A549 (cell line): ENCODE results near the gene UPF3B. TPM values are rescaled to one million over a fixed set of nuclear protein-coding genes. Genes with fewer than 3 reads are reported as not detected.
A peak's percentile ranks its signal among the peaks of the same experiment; 100 is the strongest.

Source experiments
- ATAC-seq, 2 experiments: fragments of 200-7000 bp in 1 of 2; fragments of >200 bp in 1 of 2; cut with Nextera tagmentation in 1 of 2; cut with Tn5 transposase in 1 of 2; 3 replicates each; pipeline versions ENCODE4 v1.8.0 to v1.9.1; 2018 to 2020; ENCODE audit warnings: mild to moderate bottlenecking in 1 of 2, moderate library complexity in 1 of 2
- CTCF ChIA-PET: fragments of 300-600 bp; sonication (Branson Sonifier 250); formaldehyde crosslinking; extraction: SDS; loops from one replicate; lab custom pipeline; 2021; ENCODE audit warnings: antibody characterized with exemption, inconsistent platforms; lab: Yijun Ruan, JAX
- POLR2A ChIA-PET: fragments of 350-600 bp; formaldehyde crosslinking; extraction: SDS; loops from one replicate; lab custom pipeline; 2021; ENCODE audit warnings: antibody characterized with exemption, inconsistent platforms; lab: Yijun Ruan, JAX
- DNase-seq, 2 experiments: peaks; one replicate each; pipeline versions ENCODE4 v3.0.0 to v3.0.0-alpha.2; 2011 to 2016; ENCODE audit warnings: low read depth in 1 of 2, low spot score in 1 of 2
- FAIRE-seq: peaks from 2 replicates; lab custom pipeline; 2011; peaks lifted over from hg19 to GRCh38; lab: Jason Lieb, UNC
- H3K27ac ChIP-seq, 2 experiments: fragments of >200 bp; sonication (Bioruptor Twin); formaldehyde crosslinking; 3 replicates each; pipeline ENCODE4 v1.5.1; 2016 to 2017
- H3K4me1 ChIP-seq: fragments of >200 bp; sonication (Bioruptor Twin); formaldehyde crosslinking; 3 replicates; pipeline ENCODE4 v1.6.1; 2016
- H3K4me2 ChIP-seq: fragments of >200 bp; sonication (Bioruptor Twin); formaldehyde crosslinking; 3 replicates; pipeline ENCODE4 v1.6.1; 2016
- H3K4me3 ChIP-seq: fragments of >200 bp; sonication (Bioruptor Twin); formaldehyde crosslinking; 3 replicates; pipeline ENCODE4 v1.5.1; 2016
- H3K9me3 ChIP-seq: fragments of >200 bp; sonication (Bioruptor Twin); formaldehyde crosslinking; 3 replicates; pipeline ENCODE4 v1.6.1; 2016
- CBX8 ChIP-seq: fragments of 200-600 bp; sonication (generic); IDR thresholded peaks from 2 replicates; pipeline ENCODE4 v1.6.1; 2016
- CEBPB ChIP-seq, 2 experiments: fragments of >200 bp in 1 of 2; sonication (Bioruptor Twin) in 1 of 2; formaldehyde crosslinking in 1 of 2; IDR thresholded peaks; 2 replicates each; pipeline ENCODE4 v1.6.1; 2012 to 2016
- CHD2 ChIP-seq: fragments of 150-350 bp; IDR thresholded peaks from 2 replicates; pipeline ENCODE4 v1.6.1; 2014; ENCODE audit warnings: low read length; ENCODE audit not compliant: partially characterized antibody
- ESRRA ChIP-seq: fragments of 150-350 bp; IDR thresholded peaks from 2 replicates; pipeline ENCODE4 v1.6.1; 2014; ENCODE audit warnings: mild to moderate bottlenecking, low read length, borderline replicate concordance
- FOSB ChIP-seq: fragments of 250-450 bp; sonication (Bioruptor Pico); IDR thresholded peaks from 2 replicates; pipeline ENCODE4 v1.5.0; 2020; ENCODE audit warnings: mild to moderate bottlenecking, moderate library complexity
- FOSL2 ChIP-seq, 2 experiments: fragments of 450-650 bp in 1 of 2; fragments of >200 bp in 1 of 2; sonication (Bioruptor Twin) in 1 of 2; formaldehyde crosslinking; IDR thresholded peaks; 2 replicates each; pipeline versions ENCODE4 v1.5.0 to v1.6.1; 2016 to 2020; ENCODE audit warnings: mild to moderate bottlenecking in 1 of 2, moderate library complexity in 1 of 2
- HDAC2 ChIP-seq: fragments of 200-600 bp; sonication (generic); IDR thresholded peaks from 2 replicates; pipeline ENCODE4 v1.6.1; 2016
- HEYL ChIP-seq: fragments of 250-450 bp; sonication (Bioruptor Pico); IDR thresholded peaks from 2 replicates; pipeline ENCODE4 v1.8.0; 2021; ENCODE audit warnings: mild to moderate bottlenecking, moderate library complexity
- HOXB13 ChIP-seq: fragments of 250-450 bp; sonication (Bioruptor Pico); IDR thresholded peaks from 2 replicates; pipeline ENCODE4 v1.5.0; 2020; ENCODE audit warnings: low read depth, mild to moderate bottlenecking, moderate library complexity
- JUNB ChIP-seq: fragments of >200 bp; sonication (Bioruptor Twin); formaldehyde crosslinking; IDR thresholded peaks from 2 replicates; pipeline ENCODE4 v1.6.1; 2016
- KDM5A ChIP-seq: fragments of 200-600 bp; sonication (generic); IDR thresholded peaks from 2 replicates; pipeline ENCODE4 v1.6.1; 2016; ENCODE audit warnings: antibody characterized with exemption, mild to moderate bottlenecking
- MAFK ChIP-seq: fragments of 450-650 bp; IDR thresholded peaks from 2 replicates; pipeline ENCODE4 v1.6.1; 2014; ENCODE audit not compliant: partially characterized antibody
- NFE2L2 ChIP-seq: fragments of 150-350 bp; conservative IDR thresholded peaks from 2 replicates; pipeline ENCODE4 v1.6.1; 2014; ENCODE audit warnings: low read length
- NPAS2 ChIP-seq: fragments of 250-450 bp; sonication (Bioruptor Pico); IDR thresholded peaks from 2 replicates; pipeline ENCODE4 v1.8.0; 2022; ENCODE audit warnings: mild to moderate bottlenecking, moderate library complexity, borderline replicate concordance
- PHF8 ChIP-seq: fragments of 200-600 bp; sonication (generic); IDR thresholded peaks from 2 replicates; pipeline ENCODE4 v1.6.1; 2016; ENCODE audit warnings: low read depth, mild to moderate bottlenecking, antibody characterized with exemption, moderate library complexity, borderline replicate concordance
- POLR2A ChIP-seq: IDR thresholded peaks from 2 replicates; pipeline ENCODE4 v1.6.1; 2012; ENCODE audit warnings: mild to moderate bottlenecking, low read length
- POLR2AphosphoS2 ChIP-seq: conservative IDR thresholded peaks from 2 replicates; pipeline ENCODE4 v1.6.1; 2012; ENCODE audit warnings: low read length, improper control_type of control experiment, inconsistent platforms
- RARB ChIP-seq: fragments of 250-450 bp; sonication (Bioruptor Pico); IDR thresholded peaks from 2 replicates; pipeline ENCODE4 v1.8.0; 2021; ENCODE audit warnings: mild to moderate bottlenecking, moderate library complexity
- RCOR1 ChIP-seq: fragments of 150-350 bp; IDR thresholded peaks from 2 replicates; pipeline ENCODE4 v1.6.1; 2014; ENCODE audit warnings: antibody characterized with exemption, low read length, low read depth
- TFCP2L1 ChIP-seq: fragments of 250-450 bp; sonication (Bioruptor Pico); IDR thresholded peaks from 2 replicates; pipeline ENCODE4 v1.5.0; 2021; ENCODE audit warnings: mild to moderate bottlenecking
- TP53 ChIP-seq: fragments of 250-450 bp; sonication (Bioruptor Pico); IDR thresholded peaks from 2 replicates; pipeline ENCODE4 v1.5.0; 2021; ENCODE audit warnings: mild to moderate bottlenecking, moderate library complexity
- ZC3H11A ChIP-seq: fragments of 450-650 bp; IDR thresholded peaks from 2 replicates; pipeline ENCODE4 v1.6.1; 2014; ENCODE audit warnings: antibody characterized with exemption, mild to moderate bottlenecking
- WGBS: methylation state at CpG from one replicate; pipeline ENCODE4 v1.1.6; 2017; ENCODE audit errors: missing lambda C conversion rate; 5-methylcytosine and 5-hydroxymethylcytosine counted together
- polyA plus RNA-seq, 4 experiments: library from polyadenylated mRNA; depleted of rRNA in 3 of 4; stranded (reverse); fragments of >200 nt; fragmentation: RNase III in 1 of 4; extraction: RNeasy Plus Mini Kit Qiagen cat#74134 plus additional on column Dnase treatment in 1 of 4; gene quantifications; 2 replicates in 3 of 4; 3 replicates in 1 of 4; pipeline ENCODE4 v1.2.3, GENCODE V29; 2011 to 2017
- TF ChIP-seq, protein P1 (sequence below): fragments of 250-450 bp; sonication (Bioruptor Pico); IDR thresholded peaks from 2 replicates; pipeline ENCODE4 v1.5.0; 2020; ENCODE audit warnings: low read depth, mild to moderate bottlenecking, moderate library complexity
- TF ChIP-seq, protein P2 (sequence below): IDR thresholded peaks from 2 replicates; pipeline ENCODE4 v1.6.1; 2012
- TF ChIP-seq, protein P3 (sequence below): fragments of 150-350 bp; IDR thresholded peaks from 2 replicates; pipeline ENCODE4 v1.6.1; 2014; ENCODE audit warnings: low read depth, mild to moderate bottlenecking, low read length
- TF ChIP-seq, protein P4 (sequence below): fragments of 450-650 bp; IDR thresholded peaks from 2 replicates; pipeline ENCODE4 v1.6.1; 2014; ENCODE audit warnings: antibody characterized with exemption
- TF ChIP-seq, protein P5 (sequence below): fragments of 250-450 bp; sonication (Bioruptor Pico); IDR thresholded peaks from 2 replicates; pipeline ENCODE4 v1.5.0; 2021; ENCODE audit warnings: mild to moderate bottlenecking, moderate library complexity, borderline replicate concordance
- TF ChIP-seq, protein P6 (sequence below): IDR thresholded peaks from 2 replicates; pipeline ENCODE4 v1.6.1; 2012
- TF ChIP-seq, protein P7 (sequence below): fragments of 200-600 bp; sonication (generic); IDR thresholded peaks from 2 replicates; pipeline ENCODE4 v1.6.1; 2016; ENCODE audit warnings: antibody characterized with exemption, mild to moderate bottlenecking, moderate library complexity

The UPF3B gene
- polyA plus RNA-seq, 2 of the 4 experiments (the other 2 are of a cell fraction), result 26.4 to 27.6 TPM

DNA sequence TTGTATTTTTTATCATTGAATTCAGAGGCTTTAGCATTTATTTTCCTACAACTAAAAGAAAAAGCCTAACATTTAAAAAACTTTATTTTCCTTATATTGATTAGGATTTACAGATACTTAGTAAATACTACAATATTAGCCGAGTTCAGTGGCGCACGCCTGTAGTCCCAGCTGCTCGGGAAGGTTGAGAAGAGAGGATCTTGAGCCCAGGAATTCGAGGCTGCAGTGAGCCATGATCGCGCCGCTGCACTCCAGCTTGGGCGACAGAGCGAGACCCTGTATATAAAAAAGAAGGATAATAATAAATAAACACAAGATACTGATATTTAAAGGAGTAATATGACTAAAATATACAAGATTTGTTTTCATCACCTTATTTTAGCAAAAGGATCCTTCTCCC, 681 bp upstream of the UPF3B start:
- H3K4me2 ChIP-seq, result peak overlapping the region; percentile 78
- POLR2A ChIA-PET, result interaction anchor here (0.5 to 2.5 kb wide), 10 partner anchors 8 to 385 kb away, joined by 3 to 40 read pairs (median 4); partner anchors contain the start of genes NDUFA1, RNF113A, RPL39 and SLC25A5
- DNase-seq (no peak), ATAC-seq (no peak), FAIRE-seq (no peak)
- peak overlapping the region; percentile 65 to 77 for H3K27ac ChIP-seq
- H3K4me1 ChIP-seq, result no peaks in the 10 kb centered on the region
- no peaks in the 10 kb centered on the region for H3K9me3 ChIP-seq
- TF ChIP-seq, protein P1, sequence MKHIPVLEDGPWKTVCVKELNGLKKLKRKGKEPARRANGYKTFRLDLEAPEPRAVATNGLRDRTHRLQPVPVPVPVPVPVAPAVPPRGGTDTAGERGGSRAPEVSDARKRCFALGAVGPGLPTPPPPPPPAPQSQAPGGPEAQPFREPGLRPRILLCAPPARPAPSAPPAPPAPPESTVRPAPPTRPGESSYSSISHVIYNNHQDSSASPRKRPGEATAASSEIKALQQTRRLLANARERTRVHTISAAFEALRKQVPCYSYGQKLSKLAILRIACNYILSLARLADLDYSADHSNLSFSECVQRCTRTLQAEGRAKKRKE, result no peak
- TF ChIP-seq FOSL2 (IDR thresholded peaks at IDR 0.05) (no peak), FOSL2 (CRISPR knock-in tag; IDR thresholded peaks at IDR 0.05) (no peak), TP53 (no peak), NFE2L2 (no peak), CBX8 (no peak), HOXB13 (CRISPR knock-in tag) (no peak), TFCP2L1 (no peak), NPAS2 (no peak), PHF8 (no peak), ZC3H11A (no peak), CHD2 (no peak), RCOR1 (no peak), FOSB (CRISPR knock-in tag) (no peak), HDAC2 (no peak), CEBPB (IDR thresholded peaks at IDR 0.05) (no peak), JUNB (no peak), KDM5A (no peak)
- TF ChIP-seq, protein P2, sequence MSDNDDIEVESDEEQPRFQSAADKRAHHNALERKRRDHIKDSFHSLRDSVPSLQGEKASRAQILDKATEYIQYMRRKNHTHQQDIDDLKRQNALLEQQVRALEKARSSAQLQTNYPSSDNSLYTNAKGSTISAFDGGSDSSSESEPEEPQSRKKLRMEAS, result no peak
- TF ChIP-seq, protein P3, sequence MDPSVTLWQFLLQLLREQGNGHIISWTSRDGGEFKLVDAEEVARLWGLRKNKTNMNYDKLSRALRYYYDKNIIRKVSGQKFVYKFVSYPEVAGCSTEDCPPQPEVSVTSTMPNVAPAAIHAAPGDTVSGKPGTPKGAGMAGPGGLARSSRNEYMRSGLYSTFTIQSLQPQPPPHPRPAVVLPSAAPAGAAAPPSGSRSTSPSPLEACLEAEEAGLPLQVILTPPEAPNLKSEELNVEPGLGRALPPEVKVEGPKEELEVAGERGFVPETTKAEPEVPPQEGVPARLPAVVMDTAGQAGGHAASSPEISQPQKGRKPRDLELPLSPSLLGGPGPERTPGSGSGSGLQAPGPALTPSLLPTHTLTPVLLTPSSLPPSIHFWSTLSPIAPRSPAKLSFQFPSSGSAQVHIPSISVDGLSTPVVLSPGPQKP, result no peak
- TF ChIP-seq, protein P4, sequence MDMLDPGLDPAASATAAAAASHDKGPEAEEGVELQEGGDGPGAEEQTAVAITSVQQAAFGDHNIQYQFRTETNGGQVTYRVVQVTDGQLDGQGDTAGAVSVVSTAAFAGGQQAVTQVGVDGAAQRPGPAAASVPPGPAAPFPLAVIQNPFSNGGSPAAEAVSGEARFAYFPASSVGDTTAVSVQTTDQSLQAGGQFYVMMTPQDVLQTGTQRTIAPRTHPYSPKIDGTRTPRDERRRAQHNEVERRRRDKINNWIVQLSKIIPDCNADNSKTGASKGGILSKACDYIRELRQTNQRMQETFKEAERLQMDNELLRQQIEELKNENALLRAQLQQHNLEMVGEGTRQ, result no peak
- TF ChIP-seq, all 56 proteins: peak for 0
- H3K4me3 ChIP-seq, result peak overlapping the region; percentile 45
- CTCF ChIA-PET, result interaction anchor here (0.7 to 1.5 kb wide), 3 partner anchors 17 to 100 kb away, joined by 3 to 10 read pairs (median 3); no protein-coding TSS in a partner anchor
- 39% methylated on average over 10 of the region's 10 CpGs for WGBS

DNA sequence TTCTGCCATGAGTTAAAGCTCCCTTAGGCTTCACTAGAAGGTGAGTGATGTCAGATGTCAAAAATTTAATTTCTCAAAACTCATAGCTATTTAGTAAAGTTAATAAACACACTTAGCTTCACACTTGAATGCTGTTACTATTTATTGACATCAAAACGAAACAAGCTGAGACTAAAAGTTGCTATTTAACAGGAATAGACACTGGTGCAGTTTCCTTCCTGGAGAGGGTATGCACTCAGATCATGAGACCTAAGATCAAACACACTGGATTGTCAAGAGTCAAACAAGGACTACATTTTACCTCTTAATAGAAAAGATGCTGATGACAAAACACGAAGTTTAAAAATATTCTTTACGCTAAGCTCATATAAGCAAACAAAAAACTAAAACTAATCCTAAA, 18.9 kb downstream of the UPF3B start:
- Histone ChIP-seq H3K9me3 (no peaks in the 10 kb centered on the region), H3K4me3 (no peak overlapping the region), H3K4me2 (no peak overlapping the region), H3K27ac (no peak overlapping the region), H3K4me1 (no peaks in the 10 kb centered on the region)
- WGBS, result 92% methylated on average over 3 of the region's 3 CpGs
- ChIA-PET POLR2A (no interaction called here), CTCF (interaction anchor here (1.0 to 1.9 kb wide), 2 partner anchors 10 to 54 kb away, joined by 3 to 4 read pairs; no protein-coding TSS in a partner anchor)
- FAIRE-seq, result no peak
- DNase-seq, result no peak
- ATAC-seq, result no peak
- no peak for TF ChIP-seq MAFK
- TF ChIP-seq ESRRA, result no peak
- TF ChIP-seq, protein P5, sequence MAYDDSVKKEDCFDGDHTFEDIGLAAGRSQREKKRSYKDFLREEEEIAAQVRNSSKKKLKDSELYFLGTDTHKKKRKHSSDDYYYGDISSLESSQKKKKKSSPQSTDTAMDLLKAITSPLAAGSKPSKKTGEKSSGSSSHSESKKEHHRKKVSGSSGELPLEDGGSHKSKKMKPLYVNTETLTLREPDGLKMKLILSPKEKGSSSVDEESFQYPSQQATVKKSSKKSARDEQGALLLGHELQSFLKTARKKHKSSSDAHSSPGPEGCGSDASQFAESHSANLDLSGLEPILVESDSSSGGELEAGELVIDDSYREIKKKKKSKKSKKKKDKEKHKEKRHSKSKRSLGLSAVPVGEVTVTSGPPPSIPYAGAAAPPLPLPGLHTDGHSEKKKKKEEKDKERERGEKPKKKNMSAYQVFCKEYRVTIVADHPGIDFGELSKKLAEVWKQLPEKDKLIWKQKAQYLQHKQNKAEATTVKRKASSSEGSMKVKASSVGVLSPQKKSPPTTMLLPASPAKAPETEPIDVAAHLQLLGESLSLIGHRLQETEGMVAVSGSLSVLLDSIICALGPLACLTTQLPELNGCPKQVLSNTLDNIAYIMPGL (CRISPR knock-in tag), result no peak
- no peak for TF ChIP-seq POLR2A
- TF ChIP-seq, protein P6, sequence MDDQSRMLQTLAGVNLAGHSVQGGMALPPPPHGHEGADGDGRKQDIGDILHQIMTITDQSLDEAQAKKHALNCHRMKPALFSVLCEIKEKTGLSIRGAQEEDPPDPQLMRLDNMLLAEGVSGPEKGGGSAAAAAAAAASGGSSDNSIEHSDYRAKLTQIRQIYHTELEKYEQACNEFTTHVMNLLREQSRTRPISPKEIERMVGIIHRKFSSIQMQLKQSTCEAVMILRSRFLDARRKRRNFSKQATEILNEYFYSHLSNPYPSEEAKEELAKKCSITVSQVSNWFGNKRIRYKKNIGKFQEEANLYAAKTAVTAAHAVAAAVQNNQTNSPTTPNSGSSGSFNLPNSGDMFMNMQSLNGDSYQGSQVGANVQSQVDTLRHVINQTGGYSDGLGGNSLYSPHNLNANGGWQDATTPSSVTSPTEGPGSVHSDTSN, result no peak
- no peak for TF ChIP-seq RARB (CRISPR knock-in tag)
- TF ChIP-seq, protein P7, sequence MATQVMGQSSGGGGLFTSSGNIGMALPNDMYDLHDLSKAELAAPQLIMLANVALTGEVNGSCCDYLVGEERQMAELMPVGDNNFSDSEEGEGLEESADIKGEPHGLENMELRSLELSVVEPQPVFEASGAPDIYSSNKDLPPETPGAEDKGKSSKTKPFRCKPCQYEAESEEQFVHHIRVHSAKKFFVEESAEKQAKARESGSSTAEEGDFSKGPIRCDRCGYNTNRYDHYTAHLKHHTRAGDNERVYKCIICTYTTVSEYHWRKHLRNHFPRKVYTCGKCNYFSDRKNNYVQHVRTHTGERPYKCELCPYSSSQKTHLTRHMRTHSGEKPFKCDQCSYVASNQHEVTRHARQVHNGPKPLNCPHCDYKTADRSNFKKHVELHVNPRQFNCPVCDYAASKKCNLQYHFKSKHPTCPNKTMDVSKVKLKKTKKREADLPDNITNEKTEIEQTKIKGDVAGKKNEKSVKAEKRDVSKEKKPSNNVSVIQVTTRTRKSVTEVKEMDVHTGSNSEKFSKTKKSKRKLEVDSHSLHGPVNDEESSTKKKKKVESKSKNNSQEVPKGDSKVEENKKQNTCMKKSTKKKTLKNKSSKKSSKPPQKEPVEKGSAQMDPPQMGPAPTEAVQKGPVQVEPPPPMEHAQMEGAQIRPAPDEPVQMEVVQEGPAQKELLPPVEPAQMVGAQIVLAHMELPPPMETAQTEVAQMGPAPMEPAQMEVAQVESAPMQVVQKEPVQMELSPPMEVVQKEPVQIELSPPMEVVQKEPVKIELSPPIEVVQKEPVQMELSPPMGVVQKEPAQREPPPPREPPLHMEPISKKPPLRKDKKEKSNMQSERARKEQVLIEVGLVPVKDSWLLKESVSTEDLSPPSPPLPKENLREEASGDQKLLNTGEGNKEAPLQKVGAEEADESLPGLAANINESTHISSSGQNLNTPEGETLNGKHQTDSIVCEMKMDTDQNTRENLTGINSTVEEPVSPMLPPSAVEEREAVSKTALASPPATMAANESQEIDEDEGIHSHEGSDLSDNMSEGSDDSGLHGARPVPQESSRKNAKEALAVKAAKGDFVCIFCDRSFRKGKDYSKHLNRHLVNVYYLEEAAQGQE, result no peak
- TF ChIP-seq CHD2, result no peak
- TF ChIP-seq POLR2AphosphoS2, result no peak
- TF ChIP-seq HEYL (CRISPR knock-in tag), result no peak
